ENCODE measurements around the gene XPO6. TPM values are rescaled to one million over a fixed set of nuclear protein-coding genes. Genes with fewer than 3 reads are reported as not detected.
"Not testable (repeated sequence)": the region's sequence is repeated elsewhere in the genome, so short reads cannot be mapped to it uniquely, and the experiment has no call there.

XPO6 gene
- total RNA-seq, 2 donors from 2014 or later: 89.5 to 94.4 TPM

GRCh38 chr16:28117168-28117565 is 94.6 kb downstream of the XPO6 start:
- DNase-seq (ENCODE audit: low spot score) (no peak), ATAC-seq (ENCODE audit: insufficient number of reproducible peaks, low FRiP score, low read depth) (no peak)
- H3K4me3 ChIP-seq: no peak overlapping the region
- no peaks in the 10 kb centered on the region for H3K9me3 ChIP-seq
- no peaks in the 10 kb centered on the region for H3K4me1 ChIP-seq (ENCODE audit: control insufficient read depth in 1 of 2, low read depth in 2 of 2)
- no peaks in the 10 kb centered on the region for H3K27me3 ChIP-seq (replicated peaks; ENCODE audit: insufficient read depth)
- H3K27ac ChIP-seq: no peak overlapping the region
- H3K36me3 ChIP-seq: peaks cover 18% of the 10 kb centered on the region
- no peak for TF ChIP-seq CTCF (IDR thresholded peaks at IDR 0.05)

- H3K4me3 ChIP-seq; DNase-seq (ENCODE audit: low spot score); H3K4me1 ChIP-seq (ENCODE audit: control insufficient read depth in 1 of 2, low read depth in 2 of 2); H3K9me3 ChIP-seq; H3K27ac ChIP-seq; H3K27me3 ChIP-seq (replicated peaks; ENCODE audit: insufficient read depth); ATAC-seq (ENCODE audit: insufficient number of reproducible peaks, low FRiP score, low read depth): not testable (repeated sequence)
- H3K36me3 ChIP-seq: peaks cover 12% of the 10 kb centered on the region
These were observed 95.9 kb downstream of the XPO6 start for GRCh38 chr16:28115866-28116265.

GRCh38 chr16:28112908-28113307 is 98.9 kb downstream of the XPO6 start:
- no peaks in the 10 kb centered on the region for H3K4me1 ChIP-seq (ENCODE audit: control insufficient read depth in 1 of 2, low read depth in 2 of 2)
- TF ChIP-seq CTCF (IDR thresholded peaks at IDR 0.05): no peak
- no peak for ATAC-seq (ENCODE audit: insufficient number of reproducible peaks, low FRiP score, low read depth)

GRCh38 chr16:28110977-28111376 is 100.8 kb downstream of the XPO6 start:
- no peak overlapping the region for H3K27ac ChIP-seq
- H3K36me3 ChIP-seq: peaks cover 36% of the 10 kb centered on the region
- no peak for TF ChIP-seq CTCF (IDR thresholded peaks at IDR 0.05)
- no peak overlapping the region for H3K4me3 ChIP-seq
- H3K27me3 ChIP-seq (replicated peaks; ENCODE audit: insufficient read depth): no peaks in the 10 kb centered on the region
- DNase-seq (ENCODE audit: low spot score) (no peak), ATAC-seq (ENCODE audit: insufficient number of reproducible peaks, low FRiP score, low read depth) (no peak)
- no peaks in the 10 kb centered on the region for H3K9me3 ChIP-seq
- H3K4me1 ChIP-seq (ENCODE audit: control insufficient read depth in 1 of 2, low read depth in 2 of 2): no peaks in the 10 kb centered on the region

More at GRCh38 chr16:28112908-28113307, 98.9 kb downstream of the XPO6 start:
- no peaks in the 10 kb centered on the region for H3K9me3 ChIP-seq
- no peak overlapping the region for H3K4me3 ChIP-seq
- no peak for DNase-seq (ENCODE audit: low spot score)
- no peaks in the 10 kb centered on the region for H3K27me3 ChIP-seq (replicated peaks; ENCODE audit: insufficient read depth)
- H3K27ac ChIP-seq: no peak overlapping the region
- peaks cover 21% of the 10 kb centered on the region for H3K36me3 ChIP-seq

GRCh38 chr16:28110479-28110878 is 101.3 kb downstream of the XPO6 start:
- Histone ChIP-seq H3K9me3 (no peaks in the 10 kb centered on the region), H3K36me3 (peaks cover 38% of the 10 kb centered on the region), H3K27me3 (replicated peaks; ENCODE audit: insufficient read depth) (no peaks in the 10 kb centered on the region), H3K4me3 (no peak overlapping the region), H3K4me1 (ENCODE audit: control insufficient read depth in 1 of 2, low read depth in 2 of 2) (no peaks in the 10 kb centered on the region), H3K27ac (no peak overlapping the region)
- DNase-seq (ENCODE audit: low spot score): no peak
- TF ChIP-seq CTCF (IDR thresholded peaks at IDR 0.05): no peak
- no peak for ATAC-seq (ENCODE audit: insufficient number of reproducible peaks, low FRiP score, low read depth)

GRCh38 chr16:28110074-28110473 is 101.7 kb downstream of the XPO6 start:
- no peak for ATAC-seq (ENCODE audit: insufficient number of reproducible peaks, low FRiP score, low read depth)
- no peak for TF ChIP-seq CTCF (IDR thresholded peaks at IDR 0.05)
- H3K36me3 ChIP-seq: peaks cover 38% of the 10 kb centered on the region

More at GRCh38 chr16:28110074-28110473, 101.7 kb downstream of the XPO6 start:
- Histone ChIP-seq H3K9me3 (no peaks in the 10 kb centered on the region), H3K27ac (no peak overlapping the region), H3K4me1 (ENCODE audit: control insufficient read depth in 1 of 2, low read depth in 2 of 2) (no peaks in the 10 kb centered on the region), H3K4me3 (no peak overlapping the region), H3K27me3 (replicated peaks; ENCODE audit: insufficient read depth) (no peaks in the 10 kb centered on the region)
- no peak for DNase-seq (ENCODE audit: low spot score)

Measured in thoracic aorta (tissue), 2 donors.